SH-SY5Y (cell line): ENCODE measurements around the gene SLC39A13.

Source experiments
- GATA2 ChIP-seq: IDR thresholded peaks from 2 replicates; pipeline ENCODE4 v1.6.1; 2011; ENCODE audit warnings: mild to moderate bottlenecking, low read depth, low read length
- GATA3 ChIP-seq: IDR thresholded peaks from 2 replicates; pipeline ENCODE4 v1.6.1; 2011; ENCODE audit warnings: low read depth, mild to moderate bottlenecking, low read length, moderate library complexity

SLC39A13 gene

DNA sequence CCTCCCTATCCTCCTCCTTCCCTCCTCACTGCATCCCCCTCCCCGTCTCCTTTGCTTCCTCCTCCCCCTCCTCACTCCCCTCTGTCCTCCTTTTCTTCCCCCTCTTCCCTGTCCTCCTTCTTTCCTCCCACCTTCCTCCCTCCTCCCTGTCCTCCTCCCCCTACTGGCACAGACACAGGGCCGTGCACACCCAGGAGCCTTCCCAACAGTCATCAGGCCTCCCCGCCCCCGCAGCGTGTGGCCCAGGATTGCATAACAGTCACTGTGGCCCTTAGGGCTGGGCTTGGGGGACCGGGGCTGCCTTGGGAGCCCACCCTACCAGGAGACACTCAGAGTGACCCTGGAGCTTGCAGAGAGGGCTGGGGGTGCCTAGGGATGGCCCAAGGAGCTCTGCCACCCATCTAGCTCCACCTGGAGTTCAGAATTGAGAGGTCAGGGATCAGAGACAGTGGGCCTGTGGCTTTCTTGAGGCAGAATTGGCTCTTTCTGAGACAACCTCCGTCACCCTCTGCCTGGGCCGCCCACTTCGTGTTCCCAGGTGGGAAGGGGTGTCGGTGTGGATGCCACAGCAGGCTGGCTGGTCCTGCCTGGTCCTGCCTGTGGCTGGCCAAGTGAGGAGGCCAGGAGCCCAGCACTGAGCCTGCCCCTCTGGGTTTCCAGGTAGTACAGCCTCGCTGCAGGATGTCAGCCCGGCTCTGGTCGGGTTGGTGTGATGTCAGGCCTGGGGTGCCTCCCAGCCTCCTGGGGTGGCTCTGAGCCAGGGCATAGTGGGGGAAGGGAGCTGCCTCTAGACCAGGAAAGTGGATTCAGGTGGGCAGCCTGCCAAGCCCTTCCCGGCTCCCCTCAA, 31.6 kb upstream of the SLC39A13 start:
- TF ChIP-seq GATA2 (no peak), GATA3 (no peak)

DNA sequence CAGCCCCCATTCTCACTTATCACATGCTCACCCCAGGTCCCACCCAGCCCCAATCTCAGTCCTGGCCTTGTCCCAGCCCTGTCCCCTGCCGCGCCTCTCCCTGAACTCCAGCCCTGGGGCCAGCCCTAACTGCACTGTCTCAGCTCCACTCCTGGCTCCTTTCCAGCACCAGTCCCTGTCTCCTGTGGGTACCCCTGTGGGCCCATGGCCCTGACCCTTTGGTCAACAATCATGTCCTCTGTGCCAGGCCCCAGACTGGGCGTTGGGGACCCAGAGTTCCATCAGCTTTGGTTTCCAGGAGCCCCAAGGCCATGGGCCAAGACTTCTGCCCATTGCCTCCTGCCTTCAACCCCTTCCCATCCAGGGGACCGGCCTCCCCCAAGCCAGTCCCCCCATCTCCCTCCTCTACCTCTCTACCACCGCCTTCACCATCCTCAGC, 30.8 kb upstream of the SLC39A13 start:
- TF ChIP-seq GATA3 (no peak), GATA2 (no peak)

DNA sequence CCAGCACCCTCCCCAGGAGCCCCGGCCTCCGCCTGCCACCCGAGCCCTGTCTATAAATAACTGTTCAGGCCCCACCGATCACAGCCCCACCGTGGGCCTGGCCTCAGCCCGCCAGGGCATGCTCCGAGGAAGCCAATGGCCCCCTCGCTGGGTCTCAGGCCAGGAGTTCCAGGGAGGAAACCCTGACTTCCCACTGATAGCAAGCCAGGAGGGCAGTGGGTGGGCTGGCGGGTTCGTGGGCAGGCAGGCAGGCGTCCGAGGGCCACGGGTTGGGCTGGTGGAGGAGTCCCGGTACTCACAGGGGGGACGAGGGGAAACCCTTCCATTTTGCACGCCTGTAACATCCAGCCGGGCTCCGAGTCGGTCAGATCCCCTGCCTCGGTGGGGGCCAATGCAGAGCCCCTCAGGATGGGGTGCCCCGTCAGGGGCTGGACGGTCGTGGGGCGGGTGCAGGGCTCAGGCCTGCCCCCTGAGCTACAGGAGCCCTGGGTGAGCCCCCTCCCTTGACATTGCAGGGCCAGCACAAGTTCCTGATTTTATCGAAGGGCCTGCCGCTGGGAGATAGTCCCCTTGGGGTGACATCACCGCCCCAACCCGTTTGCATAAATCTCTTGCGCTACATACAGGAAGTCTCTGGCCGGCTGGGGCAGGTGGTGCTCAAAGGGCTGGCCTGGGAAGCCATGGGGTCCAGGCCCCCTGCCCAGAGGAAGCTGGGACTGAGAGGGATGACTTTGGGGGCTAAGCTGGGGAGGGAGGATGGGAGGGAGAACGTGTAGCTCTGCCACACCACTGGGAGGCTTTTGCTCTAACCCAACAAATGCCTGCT, 30.2 kb upstream of the SLC39A13 start, which contains the start of gene SPI1:
Gene SPI1 (minus strand): TSS at position 538 of the 826 bp plus-strand sequence. CDS start 194 bp downstream, at position 344.
- TF ChIP-seq GATA3 (no peak), GATA2 (no peak)

DNA sequence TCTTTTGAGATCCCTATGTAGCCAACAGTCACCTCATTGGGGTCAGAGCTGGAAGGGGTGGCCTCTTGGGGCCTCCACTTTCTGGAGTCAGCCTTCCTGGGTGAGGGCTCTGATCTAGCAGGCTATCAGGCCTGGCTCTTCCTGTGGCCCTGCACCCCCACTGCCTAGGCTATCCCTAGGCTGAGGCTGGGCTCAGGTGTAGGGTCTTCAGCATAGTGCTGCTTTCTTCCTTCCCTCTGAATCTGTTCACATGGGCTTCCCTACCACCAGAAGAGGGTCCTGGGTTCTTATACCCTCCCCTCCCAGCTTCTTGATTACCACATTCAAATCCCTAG, 29.6 kb upstream of the SLC39A13 start:
- TF ChIP-seq GATA2 (no peak), GATA3 (no peak)

DNA sequence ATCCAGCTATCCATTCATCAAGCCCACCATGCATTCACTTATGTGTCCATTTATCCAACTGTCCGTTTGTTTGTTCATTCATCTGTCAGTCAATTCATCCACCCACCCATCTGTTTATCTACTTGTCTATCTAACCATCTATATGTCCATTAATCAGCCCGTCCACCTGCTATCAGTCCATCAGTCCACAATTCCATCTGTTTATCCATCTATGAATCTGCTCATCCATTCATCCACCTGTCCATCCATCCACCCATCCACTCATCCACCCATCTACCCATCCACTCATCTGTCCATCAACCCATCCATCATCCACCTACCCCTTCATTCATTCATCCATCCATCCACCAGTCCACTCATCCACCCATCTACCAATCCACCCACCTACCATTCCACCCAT, 29.1 kb upstream of the SLC39A13 start:
- TF ChIP-seq GATA3: no peak
- TF ChIP-seq GATA2: no peak

DNA sequence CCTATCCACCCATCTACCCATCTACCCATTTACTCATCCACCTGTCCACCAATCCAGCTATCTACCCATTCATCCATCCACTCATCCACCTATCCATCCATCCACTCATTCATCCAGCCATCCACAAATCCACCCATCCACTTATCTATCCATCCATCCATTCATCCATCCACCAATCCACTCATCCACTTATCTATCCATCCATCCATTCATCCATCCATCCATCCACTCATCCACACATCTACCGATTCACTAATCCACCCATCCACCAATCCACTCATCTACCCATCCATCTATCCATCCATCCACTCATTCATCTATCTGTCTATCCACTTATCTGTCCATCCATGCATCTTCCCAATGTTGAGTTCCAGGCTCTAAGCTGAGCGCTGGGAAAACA, 28.3 kb upstream of the SLC39A13 start:
- TF ChIP-seq GATA3 (no peak), GATA2 (no peak)

DNA sequence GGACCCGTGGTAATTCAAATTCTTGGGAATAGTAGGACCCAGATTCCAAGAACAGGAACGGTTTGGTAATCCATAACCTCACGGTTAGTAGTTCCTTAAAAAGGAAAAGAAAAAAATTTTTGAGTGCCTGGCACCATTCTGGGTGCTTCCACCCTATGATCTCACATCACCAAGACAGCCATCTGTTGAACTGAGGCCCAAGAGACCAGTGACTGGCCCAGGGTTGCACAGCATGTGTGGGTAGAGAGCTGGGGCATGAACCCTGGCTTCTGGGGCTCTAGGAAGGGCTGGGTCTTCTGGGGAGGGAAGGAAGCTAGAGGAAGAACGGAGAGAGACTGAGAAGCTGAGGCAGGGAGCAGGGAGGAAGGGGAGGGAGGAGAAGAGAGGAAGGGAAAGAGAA, 25.3 kb upstream of the SLC39A13 start:
- TF ChIP-seq GATA2 (no peak), GATA3 (no peak)

DNA sequence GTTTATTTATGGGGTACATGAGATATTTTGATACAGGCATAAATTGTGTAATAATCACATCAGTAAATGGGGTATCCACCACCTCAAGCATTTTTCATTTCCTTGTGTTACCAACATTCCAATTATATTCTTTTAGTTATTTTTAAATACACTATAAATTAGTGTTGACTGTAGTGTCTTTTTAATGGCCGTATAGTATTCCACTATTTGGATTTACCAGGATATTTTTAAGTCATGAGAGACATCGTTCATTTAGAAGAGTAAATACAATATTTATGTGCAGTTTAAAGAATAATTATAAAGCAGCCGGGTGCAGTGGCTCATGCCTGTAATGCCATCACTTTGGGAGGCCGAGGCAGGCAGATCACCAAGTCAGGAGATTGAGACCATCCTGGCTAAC, 23.9 kb upstream of the SLC39A13 start:
- TF ChIP-seq GATA2 (no peak), GATA3 (no peak)

DNA sequence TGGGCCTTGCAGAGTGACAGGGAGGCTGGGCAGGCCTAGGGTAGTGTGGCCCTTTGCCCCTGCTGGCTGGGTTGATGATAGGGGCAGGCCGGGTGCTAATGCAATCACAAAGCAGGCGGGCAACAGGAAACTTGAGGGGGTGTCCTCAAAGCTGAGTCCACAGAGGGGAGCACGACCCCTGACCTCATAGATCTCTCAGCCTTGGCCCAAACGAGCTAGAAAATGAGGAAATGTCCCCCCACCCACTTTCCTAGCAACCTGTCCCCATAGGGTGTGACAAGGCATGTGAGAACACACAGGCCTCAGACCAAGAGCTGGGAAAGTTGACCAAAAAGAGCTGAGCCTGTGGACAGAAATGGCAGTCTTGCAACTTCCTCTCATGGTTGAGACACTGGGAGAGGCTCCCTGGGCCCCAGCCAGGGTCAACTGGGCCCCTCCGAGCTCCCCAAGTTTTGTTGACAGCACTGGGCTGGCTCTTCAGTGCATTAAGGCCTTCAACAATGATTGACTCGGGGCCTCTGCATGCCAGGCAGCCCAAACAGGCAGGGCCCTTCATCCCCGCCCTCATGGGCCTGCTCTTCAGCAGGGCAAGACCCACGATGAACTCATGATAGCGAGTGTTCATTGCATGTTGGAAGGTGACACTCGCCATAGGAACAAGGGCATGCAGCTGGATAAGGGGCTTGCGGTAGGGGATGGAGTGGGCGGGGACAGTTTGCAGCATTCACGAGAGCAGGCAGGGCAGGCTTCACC, 20.3 kb upstream of the SLC39A13 start:
- TF ChIP-seq GATA2: no peak
- no peak for TF ChIP-seq GATA3

DNA sequence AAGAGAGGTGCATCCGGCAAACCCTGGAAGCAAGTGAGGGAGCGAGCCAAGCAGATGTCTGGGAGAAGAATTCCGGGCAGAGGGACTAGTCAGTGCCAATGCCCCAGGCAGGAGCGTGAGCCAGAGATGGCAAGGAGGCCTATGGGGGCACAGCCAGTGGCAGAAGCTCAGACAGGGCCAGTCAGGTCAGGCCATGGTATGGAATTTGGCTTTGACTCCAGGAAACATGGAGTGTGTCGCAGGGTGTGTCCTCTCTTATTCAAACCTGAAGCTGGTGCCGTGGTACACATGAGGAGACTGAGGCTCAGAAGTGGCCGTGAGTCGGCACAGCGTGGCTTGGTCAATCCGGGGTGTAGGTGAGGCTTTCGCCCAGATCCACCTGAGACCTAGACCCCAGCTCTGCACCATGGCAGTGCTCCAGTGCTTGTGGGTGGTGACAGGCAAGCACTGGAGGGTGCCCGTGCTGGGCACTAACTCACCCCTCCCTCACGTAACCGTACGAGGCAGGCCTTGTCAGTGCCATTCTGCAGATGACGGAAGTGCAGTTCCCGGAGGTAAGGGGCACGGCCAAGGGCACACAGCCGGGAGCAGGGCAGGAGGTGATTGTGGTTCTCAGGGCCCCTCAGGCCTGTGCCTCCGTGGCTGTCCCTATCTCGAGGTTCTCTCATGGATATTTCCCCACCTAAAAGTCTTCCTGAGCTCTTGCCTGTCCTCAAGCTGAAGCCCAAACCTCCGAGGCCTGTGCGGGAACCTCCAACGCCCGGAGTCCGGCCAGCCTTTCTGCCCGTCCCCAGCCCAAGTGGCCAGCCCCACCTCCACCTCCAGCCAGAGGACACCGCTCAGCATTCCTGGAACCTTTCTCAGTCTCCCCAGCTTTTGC, 19.5 kb upstream of the SLC39A13 start:
- TF ChIP-seq GATA2 (no peak), GATA3 (no peak)

DNA sequence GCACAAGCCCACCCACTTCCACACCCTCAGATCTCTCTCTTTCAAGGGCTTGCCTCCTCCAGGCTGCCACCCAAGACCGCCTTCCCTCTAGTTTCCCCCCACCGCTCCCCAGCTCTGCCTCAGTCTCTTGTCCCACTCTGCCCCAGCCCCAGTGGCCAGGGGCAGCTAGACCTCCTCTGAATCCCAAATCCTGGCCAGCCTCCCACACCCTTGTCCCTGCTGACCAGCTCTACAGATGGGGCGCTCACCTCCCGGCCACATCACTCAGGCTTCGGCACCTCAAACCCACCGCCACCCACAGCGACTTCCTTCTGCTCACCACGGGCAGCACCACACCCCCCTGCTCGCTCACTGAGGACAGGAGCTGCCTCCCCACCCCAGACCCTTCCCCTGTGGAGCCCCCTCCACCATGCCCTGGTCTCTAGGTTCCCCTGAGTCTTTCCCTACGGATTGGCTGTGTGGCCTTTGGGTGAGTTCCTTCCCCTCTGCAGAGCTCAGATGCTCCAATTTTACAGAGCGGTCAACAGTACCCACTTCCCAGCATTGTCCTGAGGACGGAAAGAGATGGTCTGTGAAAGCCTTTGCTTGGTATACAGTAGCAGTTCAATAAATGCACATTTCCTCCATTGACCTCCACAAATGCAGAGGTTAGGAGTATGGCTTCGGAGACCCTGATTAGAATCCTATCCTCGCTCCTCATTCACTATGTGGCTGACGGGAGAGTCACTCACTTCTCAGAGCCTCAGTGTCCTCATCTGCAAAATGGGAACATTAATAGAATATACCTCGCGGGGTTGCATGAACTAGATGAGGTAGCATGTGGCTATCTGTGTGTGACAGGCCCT, 18.6 kb upstream of the SLC39A13 start:
- TF ChIP-seq GATA3: no peak
- no peak for TF ChIP-seq GATA2

DNA sequence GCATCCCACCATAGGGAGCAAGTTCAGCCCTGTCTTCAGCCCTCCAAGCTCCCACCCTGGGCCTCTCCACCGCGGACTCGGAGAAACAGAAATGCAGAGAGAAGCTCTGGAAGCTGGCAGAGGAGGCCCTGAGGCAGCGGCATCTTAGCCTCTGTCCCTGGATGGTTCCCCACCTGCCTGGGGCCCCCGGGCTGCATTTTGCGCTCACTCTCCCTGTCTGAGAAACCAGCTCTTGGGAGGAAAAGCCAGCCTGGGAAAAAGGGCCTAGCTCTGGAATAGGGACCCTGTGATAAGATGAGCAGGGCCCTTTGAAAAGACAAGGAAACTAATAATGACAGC, 18.0 kb upstream of the SLC39A13 start:
- no peak for TF ChIP-seq GATA2
- TF ChIP-seq GATA3: no peak

DNA sequence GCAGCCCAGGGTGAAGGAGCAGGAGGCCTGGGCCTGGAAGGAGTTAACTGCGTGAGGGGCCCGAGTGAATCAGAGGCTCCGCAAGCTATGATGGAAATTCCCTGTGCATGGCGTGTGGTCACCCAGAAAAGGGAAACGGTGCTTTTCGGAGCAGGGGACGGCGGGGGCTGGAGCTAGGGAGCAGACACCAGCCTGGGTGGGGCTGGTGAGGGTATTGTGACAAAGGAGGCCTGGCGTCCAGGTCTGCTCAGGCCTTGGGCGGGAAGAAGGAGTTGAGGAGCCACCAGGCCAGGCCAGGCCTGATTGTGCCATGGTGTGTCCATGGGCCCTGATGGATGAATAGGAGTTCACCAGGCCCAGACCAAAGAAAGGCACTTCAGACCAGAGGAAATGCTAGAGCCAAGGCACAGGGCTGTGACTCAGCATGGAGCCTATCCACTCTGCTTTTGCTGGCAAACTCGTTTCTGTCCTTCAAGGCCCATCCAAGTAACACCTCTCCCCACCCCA, 17.3 kb upstream of the SLC39A13 start:
- TF ChIP-seq GATA3: no peak
- no peak for TF ChIP-seq GATA2
